ENCODE results near the gene ACOX2. TPM values are rescaled to one million over a fixed set of nuclear protein-coding genes. Genes with fewer than 3 reads are reported as not detected.

Gene ACOX2
- total and polyA plus RNA-seq, 2 of the 13 experiments (the other 11 are each of a cell fraction or from before 2014, with no cell fraction given), result 42.6 to 98.5 TPM

GRCh38 chr3:58471025-58471887 lies 65.7 kb downstream of the ACOX2 start (continued):
- TF ChIP-seq HNF4G (IDR thresholded peaks at IDR 0.05; ENCODE audit: borderline replicate concordance, low read depth, low read length) (peak; percentile 59; the same call in 1 of the 2 replicates), HNF4G (CRISPR knock-in tag; IDR thresholded peaks at IDR 0.05; ENCODE audit: borderline replicate concordance, low read depth) (no peak; the same call in 1 of the 2 replicates), NFAT5 (CRISPR knock-in tag; IDR thresholded peaks at IDR 0.05) (no peak), ZNF839 (CRISPR knock-in tag; IDR thresholded peaks at IDR 0.05; ENCODE audit: borderline replicate concordance) (no peak), JDP2 (CRISPR knock-in tag; IDR thresholded peaks at IDR 0.05; ENCODE audit: borderline replicate concordance) (peak; percentile 27; the same call in 1 of the 2 replicates), KAT7 (CRISPR knock-in tag; IDR thresholded peaks at IDR 0.05; ENCODE audit: borderline replicate concordance) (0 out of 2 replicates have a peak, but pooled peaks have one; percentile 36), KDM6A (CRISPR knock-in tag; IDR thresholded peaks at IDR 0.05; ENCODE audit: low read depth) (peak; percentile 60; the same call in 1 of the 2 replicates), TGIF2 (CRISPR knock-in tag; IDR thresholded peaks at IDR 0.05) (peak; percentile 55; the same call in 1 of the 2 replicates), CEBPZ (IDR thresholded peaks at IDR 0.05; ENCODE audit: low read length) (no peak), ATAD3A (CRISPR knock-in tag; IDR thresholded peaks at IDR 0.05) (no peak), WIZ (CRISPR knock-in tag; IDR thresholded peaks at IDR 0.05) (no peak), ZNF597 (CRISPR knock-in tag; IDR thresholded peaks at IDR 0.05) (no peak), ZGPAT (CRISPR knock-in tag; IDR thresholded peaks at IDR 0.05) (peak; percentile 91), CHCHD3 (CRISPR knock-in tag; IDR thresholded peaks at IDR 0.05) (no peak), ZNF446 (CRISPR knock-in tag; IDR thresholded peaks at IDR 0.05) (no peak), ZNF543 (CRISPR knock-in tag; IDR thresholded peaks at IDR 0.05) (peak; percentile 70; the same call in 1 of the 2 replicates), SCMH1 (CRISPR knock-in tag; IDR thresholded peaks at IDR 0.05; ENCODE audit: borderline replicate concordance) (no peak)
